ENCODE data around the gene SMYD2.

The SMYD2 gene

GRCh38 chr1:214385428-214385827 lies 104.5 kb downstream of the SMYD2 start:
- POLR2A ChIA-PET, result no interaction called here

GRCh38 chr1:214386333-214386732 lies 105.4 kb downstream of the SMYD2 start:
- CTCF ChIA-PET, result interaction anchor here (0.8 kb wide), 1 partner anchor 54 kb away, joined by 3 read pairs; no protein-coding TSS in a partner anchor
- DNase-seq (ENCODE audit: extremely low spot score), result no peak
- POLR2A ChIA-PET, result interaction anchor here (0.6 kb wide), 1 partner anchor 1777 kb away, joined by 5 read pairs; no protein-coding TSS in a partner anchor

More at GRCh38 chr1:214385428-214385827, 104.5 kb downstream of the SMYD2 start:
- no peak for TF ChIP-seq CTCF (IDR thresholded peaks at IDR 0.05; ENCODE audit: control extremely low read depth, extremely low read depth, low read depth, missing control alignments)
- no peak for DNase-seq (ENCODE audit: extremely low spot score)
- CTCF ChIA-PET, result no interaction called here

More at GRCh38 chr1:214386333-214386732, 105.4 kb downstream of the SMYD2 start:
- no peak for TF ChIP-seq CTCF (IDR thresholded peaks at IDR 0.05; ENCODE audit: control extremely low read depth, extremely low read depth, low read depth, missing control alignments)

All from GM10248 (cell line).